H9 (cell line): ENCODE measurements around the gene R3HDM2. TPM values are rescaled to one million over a fixed set of nuclear protein-coding genes. Genes with fewer than 3 reads are reported as not detected.
A peak's percentile ranks its signal among the peaks of the same experiment; 100 is the strongest.

ENCODE experiments used
- DNase-seq: peaks from one replicate; pipeline ENCODE4 v3.0.0-alpha.2; 2017
- H2AFZ ChIP-seq: one replicate; pipeline ENCODE4 v1.6.1; 2013; ENCODE audit warnings: mild to moderate bottlenecking, low read length, control low read depth, moderate library complexity
- H2AK5ac ChIP-seq: 2 replicates; pipeline ENCODE4 v1.6.1; 2013; ENCODE audit warnings: low read length, control low read depth, mixed read lengths; ENCODE audit not compliant: insufficient read length
- H2BK120ac ChIP-seq: one replicate; pipeline ENCODE4 v1.6.1; 2013; ENCODE audit warnings: low read depth, mild to moderate bottlenecking, low read length, control low read depth, inconsistent platforms; ENCODE audit not compliant: poor library complexity, severe bottlenecking
- H2BK12ac ChIP-seq: 2 replicates; pipeline ENCODE4 v1.6.1; 2013; ENCODE audit warnings: low read length, control low read depth, mixed read lengths, low read depth; ENCODE audit not compliant: insufficient read length
- H2BK15ac ChIP-seq: 2 replicates; pipeline ENCODE4 v1.6.1; 2013; ENCODE audit warnings: low read depth, low read length, control low read depth
- H2BK20ac ChIP-seq: one replicate; pipeline ENCODE4 v1.6.1; 2013; ENCODE audit warnings: low read depth, mild to moderate bottlenecking, low read length, control low read depth, inconsistent platforms; ENCODE audit not compliant: poor library complexity, severe bottlenecking
- H2BK5ac ChIP-seq: 2 replicates; pipeline ENCODE4 v1.6.1; 2013; ENCODE audit warnings: low read length, control low read depth, mixed read lengths; ENCODE audit not compliant: insufficient read length
- H3K14ac ChIP-seq: 2 replicates; pipeline ENCODE4 v1.6.1; 2013; ENCODE audit warnings: low read length, control low read depth; ENCODE audit not compliant: insufficient read depth
- H3K18ac ChIP-seq: 2 replicates; pipeline ENCODE4 v1.6.1; 2013; ENCODE audit warnings: low read depth, mild to moderate bottlenecking, mixed read lengths, low read length, control low read depth; ENCODE audit not compliant: insufficient read length
- H3K23ac ChIP-seq: 2 replicates; pipeline ENCODE4 v1.6.1; 2013; ENCODE audit warnings: low read length, control low read depth, mixed read lengths, low read depth; ENCODE audit not compliant: insufficient read length
- H3K23me2 ChIP-seq: 2 replicates; pipeline ENCODE4 v1.6.1; 2013; ENCODE audit warnings: low read depth, mild to moderate bottlenecking, mixed read lengths, low read length, control low read depth; ENCODE audit not compliant: insufficient read length, poor library complexity, severe bottlenecking
- H3K27ac ChIP-seq: 2 replicates; pipeline ENCODE4 v1.5.1; 2013; ENCODE audit warnings: low read length, control low read depth, mixed read lengths, low read depth; ENCODE audit not compliant: insufficient read length
- H3K27me3 ChIP-seq: 2 replicates; pipeline ENCODE4 v1.6.1; 2013; ENCODE audit warnings: low read length, control low read depth, inconsistent platforms; ENCODE audit not compliant: insufficient read depth
- H3K4ac ChIP-seq: 2 replicates; pipeline ENCODE4 v1.6.1; 2013; ENCODE audit warnings: low read depth, mild to moderate bottlenecking, control low read depth, inconsistent platforms, low read length, moderate library complexity
- H3K4me1 ChIP-seq: 2 replicates; pipeline ENCODE4 v1.6.1; 2013; ENCODE audit warnings: low read length, control low read depth, inconsistent platforms; ENCODE audit not compliant: insufficient read depth
- H3K4me2 ChIP-seq: 2 replicates; pipeline ENCODE4 v1.6.1; 2013; ENCODE audit warnings: low read length, control low read depth, mixed read lengths; ENCODE audit not compliant: insufficient read length, insufficient read depth
- H3K56ac ChIP-seq: 2 replicates; pipeline ENCODE4 v1.6.1; 2013; ENCODE audit warnings: low read depth, mild to moderate bottlenecking, mixed read lengths, low read length, control low read depth; ENCODE audit not compliant: insufficient read length
- H3K79me1 ChIP-seq: 2 replicates; pipeline ENCODE4 v1.6.1; 2013; ENCODE audit warnings: low read depth, mild to moderate bottlenecking, moderate library complexity, low read length, control low read depth, inconsistent platforms; ENCODE audit not compliant: insufficient read depth, poor library complexity, severe bottlenecking
- H3K79me2 ChIP-seq: 2 replicates; pipeline ENCODE4 v1.6.1; 2013; ENCODE audit warnings: low read length, control low read depth, inconsistent platforms; ENCODE audit not compliant: insufficient read depth
- H3K9ac ChIP-seq: 2 replicates; pipeline ENCODE4 v1.6.1; 2013; ENCODE audit warnings: low read length, control low read depth, mixed read lengths; ENCODE audit not compliant: insufficient read length; ENCODE audit errors: extremely low read depth
- H3K9me3 ChIP-seq: one replicate; pipeline ENCODE4 v1.6.1; 2013; ENCODE audit warnings: low read depth, low read length, inconsistent platforms; ENCODE audit not compliant: control insufficient read depth
- H3T11ph ChIP-seq: one replicate; pipeline ENCODE4 v1.6.1; 2013; ENCODE audit warnings: mild to moderate bottlenecking, low read length, control low read depth, inconsistent platforms
- H4K20me1 ChIP-seq: one replicate; pipeline ENCODE4 v1.6.1; 2013; ENCODE audit not compliant: control insufficient read depth, insufficient read length, insufficient read depth
- H4K5ac ChIP-seq: 2 replicates; pipeline ENCODE4 v1.6.1; 2013; ENCODE audit warnings: low read depth, mild to moderate bottlenecking, mixed read lengths, low read length, control low read depth; ENCODE audit not compliant: insufficient read length
- H4K8ac ChIP-seq: replicated peaks from 2 replicates; pipeline ENCODE4 v1.6.1; 2013; ENCODE audit warnings: low read length, control low read depth, mixed read lengths, low read depth; ENCODE audit not compliant: insufficient read length
- H4K91ac ChIP-seq: 2 replicates; pipeline ENCODE4 v1.6.1; 2013; ENCODE audit warnings: low read depth, mild to moderate bottlenecking, moderate library complexity, mixed read lengths, low read length, control low read depth; ENCODE audit not compliant: insufficient read length
- H3K27ac Mint-ChIP-seq, 3 experiments: 2 replicates in 2 of 3; 3 replicates in 1 of 3; pipeline ENCODE4 v1.8.0; 2020 to 2021; ENCODE audit warnings: mixed read lengths in 3 of 3, mild to moderate bottlenecking in 1 of 3, moderate library complexity in 1 of 3
- H3K27me3 Mint-ChIP-seq: 2 replicates; pipeline ENCODE4 v1.8.0; 2021; ENCODE audit warnings: low read depth, mild to moderate bottlenecking, moderate library complexity, mixed read lengths
- H3K36me3 Mint-ChIP-seq, 3 experiments: 2 replicates in 2 of 3; 3 replicates in 1 of 3; pipeline ENCODE4 v1.8.0; 2020 to 2021; ENCODE audit warnings: low read depth in 3 of 3, mixed read lengths in 3 of 3; ENCODE audit not compliant: insufficient read depth in 1 of 3
- H3K4me1 Mint-ChIP-seq, 2 experiments: 2 replicates each; pipeline ENCODE4 v1.8.0; 2020; ENCODE audit warnings: mixed read lengths in 2 of 2
- H3K4me3 Mint-ChIP-seq, 2 experiments: 2 replicates in 1 of 2; 3 replicates in 1 of 2; pipeline ENCODE4 v1.8.0; 2020 to 2021; ENCODE audit warnings: mild to moderate bottlenecking in 2 of 2, mixed read lengths in 2 of 2, moderate library complexity in 1 of 2
- H3K9me3 Mint-ChIP-seq, 2 experiments: 2 replicates in 1 of 2; 3 replicates in 1 of 2; pipeline ENCODE4 v1.8.0; 2020; ENCODE audit warnings: mild to moderate bottlenecking in 2 of 2, mixed read lengths in 2 of 2, moderate library complexity in 1 of 2
- WGBS: extraction: QIAGEN DNeasy Blood & Tissue Kit; methylation state at CpG from one replicate; pipeline ENCODE4 v1.1.7; 2013; ENCODE audit warnings: missing lambda C conversion rate, low lambda C conversion rate, mixed read lengths; ENCODE audit not compliant: insufficient read length; ENCODE audit errors: extremely low coverage; 5-methylcytosine and 5-hydroxymethylcytosine counted together
- total RNA-seq: library from RNA; stranded (reverse); gene quantifications from 2 replicates; pipeline ENCODE4 v1.2.1, GENCODE V29; 2021
- TF ChIP-seq, protein P1 (sequence below): fragments of 200-600 bp; sonication (generic); conservative IDR thresholded peaks from 3 replicates; pipeline ENCODE4 v1.8.0; 2021; ENCODE audit warnings: antibody characterized with exemption, mild to moderate bottlenecking

The R3HDM2 gene
- total RNA-seq, 1 experiment from 2014 or later = 43.9 TPM

DNA sequence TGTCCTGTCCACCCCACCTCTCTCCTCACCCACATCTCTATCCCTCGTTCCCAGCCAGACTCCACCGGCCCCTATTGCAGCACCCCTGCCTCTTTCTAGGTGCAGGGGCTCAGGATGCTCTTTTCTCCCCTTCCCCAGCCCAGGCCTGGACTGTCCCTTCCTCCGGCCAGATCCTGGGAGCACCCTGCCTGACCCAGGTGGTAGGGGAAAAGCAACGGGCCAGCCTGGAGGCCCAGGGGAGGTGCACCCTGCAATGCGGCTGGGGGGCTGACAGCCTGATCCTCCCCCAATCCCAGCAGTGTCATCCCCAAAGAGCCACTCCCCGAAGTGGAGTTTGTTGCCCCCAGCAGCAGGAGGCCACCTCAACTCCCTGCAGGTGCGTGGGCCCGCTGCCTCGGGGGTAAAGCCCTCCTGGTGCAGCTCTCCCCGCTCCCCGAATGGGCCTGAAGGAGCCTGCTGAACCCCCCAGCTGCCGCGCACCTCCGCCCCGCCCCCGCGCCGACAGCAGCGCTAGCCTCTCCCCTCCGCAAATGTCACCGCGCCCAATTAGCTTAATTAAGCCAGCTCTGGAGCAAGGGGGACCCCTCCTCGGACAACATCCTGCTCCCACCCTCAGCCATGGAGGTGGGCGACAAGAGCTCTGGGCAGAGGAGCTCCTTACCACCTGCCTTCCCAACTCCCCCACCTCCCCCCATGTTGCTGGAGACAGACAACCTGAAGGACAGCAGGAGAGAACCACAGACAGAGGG, 209.5 kb downstream of the R3HDM2 start:
- H3K18ac ChIP-seq = no peak overlapping the region
- H3K4me2 ChIP-seq = peak overlapping the region; percentile 21
- Mint-ChIP-seq H3K27me3 (peaks cover 96% of the 10 kb centered on the region), H3K36me3 (no peaks in the 10 kb centered on the region; a peak in 2 of 7 replicates), H3K4me1 (peaks cover 54 to 68% of the 10 kb centered on the region in 2 experiments), H3K27ac (no peak overlapping the region), H3K9me3 (peaks cover 0 to 5% of the 10 kb centered on the region in 2 experiments; a peak in 3 of 5 replicates), H3K4me3 (peak overlapping the region; percentile 16 to 70; a peak in 4 of 5 replicates)
- peaks cover 3% of the 10 kb centered on the region for H4K20me1 ChIP-seq
- H2BK20ac ChIP-seq = no peak overlapping the region
- peaks cover 78% of the 10 kb centered on the region for H3K27me3 ChIP-seq
- H2BK120ac ChIP-seq = no peak overlapping the region
- no peak overlapping the region for H2BK5ac ChIP-seq
- no CpG with 5 or more reads among the region's 24 CpGs for WGBS
- no peak overlapping the region for H2AK5ac ChIP-seq
- H3K79me1 ChIP-seq = no peaks in the 10 kb centered on the region
- H3K23me2 ChIP-seq = peaks cover 17% of the 10 kb centered on the region
- no peak overlapping the region for H3T11ph ChIP-seq
- H2AFZ ChIP-seq = no peak overlapping the region
- no peak overlapping the region for H2BK12ac ChIP-seq
- no peak overlapping the region for H3K23ac ChIP-seq
- TF ChIP-seq, protein P1, sequence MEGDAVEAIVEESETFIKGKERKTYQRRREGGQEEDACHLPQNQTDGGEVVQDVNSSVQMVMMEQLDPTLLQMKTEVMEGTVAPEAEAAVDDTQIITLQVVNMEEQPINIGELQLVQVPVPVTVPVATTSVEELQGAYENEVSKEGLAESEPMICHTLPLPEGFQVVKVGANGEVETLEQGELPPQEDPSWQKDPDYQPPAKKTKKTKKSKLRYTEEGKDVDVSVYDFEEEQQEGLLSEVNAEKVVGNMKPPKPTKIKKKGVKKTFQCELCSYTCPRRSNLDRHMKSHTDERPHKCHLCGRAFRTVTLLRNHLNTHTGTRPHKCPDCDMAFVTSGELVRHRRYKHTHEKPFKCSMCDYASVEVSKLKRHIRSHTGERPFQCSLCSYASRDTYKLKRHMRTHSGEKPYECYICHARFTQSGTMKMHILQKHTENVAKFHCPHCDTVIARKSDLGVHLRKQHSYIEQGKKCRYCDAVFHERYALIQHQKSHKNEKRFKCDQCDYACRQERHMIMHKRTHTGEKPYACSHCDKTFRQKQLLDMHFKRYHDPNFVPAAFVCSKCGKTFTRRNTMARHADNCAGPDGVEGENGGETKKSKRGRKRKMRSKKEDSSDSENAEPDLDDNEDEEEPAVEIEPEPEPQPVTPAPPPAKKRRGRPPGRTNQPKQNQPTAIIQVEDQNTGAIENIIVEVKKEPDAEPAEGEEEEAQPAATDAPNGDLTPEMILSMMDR = no peak
- no peak overlapping the region for H3K9ac ChIP-seq
- H3K79me2 ChIP-seq = no peaks in the 10 kb centered on the region
- no peak overlapping the region for H3K56ac ChIP-seq
- no peak overlapping the region for H2BK15ac ChIP-seq
- H4K91ac ChIP-seq = no peak overlapping the region
- no peak overlapping the region for H4K8ac ChIP-seq
- no peak overlapping the region for H3K14ac ChIP-seq
- no peak overlapping the region for H3K4ac ChIP-seq
- H4K5ac ChIP-seq = no peak overlapping the region
- H3K27ac ChIP-seq = no peak overlapping the region
- no peaks in the 10 kb centered on the region; the same call in 1 of the 2 replicates for H3K4me1 ChIP-seq
- H3K9me3 ChIP-seq = no peaks in the 10 kb centered on the region
- DNase-seq = no peak
